ENCODE measurements around the gene ZNF775. TPM values are rescaled to one million over a fixed set of nuclear protein-coding genes. Genes with fewer than 3 reads are reported as not detected.

Gene ZNF775
- total RNA-seq (ENCODE audit: insufficient read depth, low replicate concordance) = 4.6 TPM

- DNase-seq (ENCODE audit: low spot score) = peak; percentile 97
These were observed at the start of gene ZNF775 for GRCh38 chr7:150378853-150379440. TSS of gene ZNF775 (plus strand) at chr7:150379330. CDS start at chr7:150388471, 9,141 bp downstream.

- DNase-seq (ENCODE audit: low spot score) = no peak
These were observed 49.6 kb upstream of the ZNF775 start for GRCh38 chr7:150329331-150330120.

GRCh38 chr7:150330211-150330885, 48.8 kb upstream of the ZNF775 start:
- no peak for DNase-seq (ENCODE audit: low spot score)

- DNase-seq (ENCODE audit: low spot score) = no peak
These were observed 46.1 kb upstream of the ZNF775 start for GRCh38 chr7:150332852-150333635.

- DNase-seq (ENCODE audit: low spot score) = no peak
These were observed 45.5 kb upstream of the ZNF775 start for GRCh38 chr7:150333659-150334058.

GRCh38 chr7:150334108-150334507, 45.0 kb upstream of the ZNF775 start:
- DNase-seq (ENCODE audit: low spot score) = no peak

- DNase-seq (ENCODE audit: low spot score) = peak; percentile 42
These were observed 43.9 kb upstream of the ZNF775 start for GRCh38 chr7:150335108-150335773.

- no peak for DNase-seq (ENCODE audit: low spot score)
These were observed 43.4 kb upstream of the ZNF775 start for GRCh38 chr7:150335774-150336112.

- no peak for DNase-seq (ENCODE audit: low spot score)
These were observed 42.4 kb upstream of the ZNF775 start for GRCh38 chr7:150336746-150337145.

GRCh38 chr7:150337179-150337578, 42.0 kb upstream of the ZNF775 start:
- no peak for DNase-seq (ENCODE audit: low spot score)

GRCh38 chr7:150337659-150338081, 41.5 kb upstream of the ZNF775 start:
- DNase-seq (ENCODE audit: low spot score) = no peak

GRCh38 chr7:150338166-150338829, 40.8 kb upstream of the ZNF775 start:
- no peak for DNase-seq (ENCODE audit: low spot score)

GRCh38 chr7:150339409-150339809, 39.7 kb upstream of the ZNF775 start:
- DNase-seq (ENCODE audit: low spot score) = no peak

GRCh38 chr7:150340024-150340749, 38.9 kb upstream of the ZNF775 start:
- DNase-seq (ENCODE audit: low spot score) = peak; percentile 66

GRCh38 chr7:150340875-150341262, 38.3 kb upstream of the ZNF775 start:
- no peak for DNase-seq (ENCODE audit: low spot score)

- DNase-seq (ENCODE audit: low spot score) = peak; percentile 17
These were observed 37.6 kb upstream of the ZNF775 start, which contains the start of gene RARRES2 for GRCh38 chr7:150341263-150342120. TSS of gene RARRES2 (minus strand) at chr7:150341629. CDS start at chr7:150340609, 1,020 bp downstream.

- no peak for DNase-seq (ENCODE audit: low spot score)
These were observed 37.1 kb upstream of the ZNF775 start for GRCh38 chr7:150342121-150342408.

GRCh38 chr7:150343225-150343624, 35.9 kb upstream of the ZNF775 start:
- DNase-seq (ENCODE audit: low spot score) = no peak

- DNase-seq (ENCODE audit: low spot score) = no peak
These were observed 34.8 kb upstream of the ZNF775 start for GRCh38 chr7:150344299-150344698.

Data from umbilical cord (tissue), 2 donors.